ENCODE results near the gene SAMD10.
"Not testable (repeated sequence)": the region's sequence is repeated elsewhere in the genome, so short reads cannot be mapped to it uniquely, and the experiment has no call there.

SAMD10 gene

DNA sequence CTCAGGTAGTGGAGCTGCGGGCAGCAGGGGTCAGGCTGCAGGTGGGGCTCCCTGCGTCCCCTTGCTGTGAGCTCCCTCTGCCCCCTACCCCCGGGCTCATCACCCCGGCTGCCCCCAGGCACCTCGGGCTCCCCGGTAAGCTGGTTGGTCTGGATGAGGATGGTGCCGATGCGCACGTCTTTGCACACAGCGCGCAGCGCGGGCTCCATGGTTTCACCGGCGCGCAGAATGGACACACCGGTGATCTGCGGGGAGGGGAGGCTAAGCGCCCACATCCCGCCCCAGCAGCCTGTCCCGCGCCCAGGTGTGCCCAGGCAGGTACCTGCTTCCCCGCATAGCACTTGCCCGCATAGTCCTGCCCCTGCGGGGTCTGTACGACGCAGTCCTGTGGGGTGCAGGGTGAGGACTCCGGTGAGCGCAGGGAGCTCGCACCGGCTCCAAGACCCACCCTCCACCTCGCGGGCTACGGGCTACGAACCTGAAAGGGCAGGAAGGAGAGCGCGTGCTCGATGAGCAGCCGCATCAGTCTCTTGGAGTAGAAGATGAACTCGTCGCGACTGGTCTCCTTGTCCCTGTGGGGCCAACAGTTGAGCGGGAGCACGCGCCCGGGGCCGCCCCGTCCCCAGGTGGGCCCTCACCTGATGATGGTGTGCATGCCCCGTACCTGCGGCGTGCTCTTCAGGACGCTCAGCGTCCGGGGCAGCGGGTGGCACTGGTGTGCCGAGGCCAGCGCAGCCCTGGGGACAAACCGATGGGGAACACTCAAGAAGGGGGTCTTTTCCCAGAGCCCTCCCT is 38.8 kb downstream of the SAMD10 start:
- DNase-seq (ENCODE audit: low read depth), result no peak

DNA sequence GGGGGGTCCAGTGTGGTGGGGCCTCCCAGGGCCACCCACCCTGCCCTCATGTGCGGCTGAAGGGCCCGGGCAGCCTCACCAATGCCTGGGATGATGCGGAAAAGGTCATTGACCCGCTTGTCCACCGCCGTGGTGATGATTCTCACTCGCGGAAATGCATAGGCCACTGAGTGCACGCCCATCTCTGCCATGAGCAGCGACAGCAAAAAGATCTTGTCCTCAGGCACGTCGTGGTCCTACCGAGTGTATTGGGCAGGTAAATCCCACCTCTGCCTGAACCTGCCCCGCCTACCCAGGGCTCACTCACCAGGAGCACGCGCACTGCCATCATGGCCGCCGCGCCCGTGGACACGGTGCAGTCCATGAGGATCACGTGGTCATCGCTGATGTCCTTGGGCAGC is 39.4 kb downstream of the SAMD10 start:
- DNase-seq (ENCODE audit: low read depth), result no peak

DNA sequence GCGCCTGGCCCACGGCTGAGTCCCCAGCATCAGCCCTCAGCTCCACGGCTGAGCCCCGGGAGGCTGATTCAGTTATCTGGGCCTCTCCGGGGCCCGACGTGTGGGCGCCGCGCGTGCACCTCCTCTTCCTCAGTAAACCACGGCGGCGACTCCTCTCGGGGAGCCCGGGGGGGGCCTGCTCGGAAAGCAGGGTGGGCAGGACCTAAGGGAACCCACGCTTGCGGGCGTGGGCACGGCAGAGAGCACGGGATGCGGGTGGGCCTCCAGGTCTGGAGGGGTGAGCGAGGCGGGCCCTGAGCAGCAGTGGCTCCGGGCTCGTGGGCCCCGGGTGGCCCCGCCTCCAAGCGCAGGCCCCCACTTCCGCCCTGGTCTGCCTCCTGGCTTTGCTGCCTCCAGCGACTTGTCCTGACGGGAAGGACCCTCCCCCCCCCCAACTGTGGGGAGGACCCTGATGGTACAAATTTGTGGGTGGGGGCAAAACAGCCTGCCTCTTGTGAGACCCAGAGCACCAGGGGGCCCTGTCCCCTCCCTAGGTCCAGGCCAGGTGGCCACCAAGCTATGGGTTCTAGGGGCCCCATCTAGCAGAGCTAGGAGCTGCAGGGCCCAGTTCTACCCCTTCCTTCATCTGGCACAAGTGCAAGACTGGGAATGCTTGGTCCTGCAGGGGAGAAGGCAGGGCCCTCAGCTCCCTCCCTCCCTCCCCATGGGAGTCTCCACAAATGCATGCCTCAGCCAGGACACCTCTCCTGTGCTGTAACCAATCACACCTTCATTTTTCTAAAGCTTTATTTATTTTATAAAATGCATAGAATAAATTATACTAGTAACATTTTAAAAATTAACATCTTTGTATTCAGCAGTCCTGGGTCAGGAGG is 40.1 kb downstream of the SAMD10 start:
- no peak for DNase-seq (ENCODE audit: low read depth)

DNA sequence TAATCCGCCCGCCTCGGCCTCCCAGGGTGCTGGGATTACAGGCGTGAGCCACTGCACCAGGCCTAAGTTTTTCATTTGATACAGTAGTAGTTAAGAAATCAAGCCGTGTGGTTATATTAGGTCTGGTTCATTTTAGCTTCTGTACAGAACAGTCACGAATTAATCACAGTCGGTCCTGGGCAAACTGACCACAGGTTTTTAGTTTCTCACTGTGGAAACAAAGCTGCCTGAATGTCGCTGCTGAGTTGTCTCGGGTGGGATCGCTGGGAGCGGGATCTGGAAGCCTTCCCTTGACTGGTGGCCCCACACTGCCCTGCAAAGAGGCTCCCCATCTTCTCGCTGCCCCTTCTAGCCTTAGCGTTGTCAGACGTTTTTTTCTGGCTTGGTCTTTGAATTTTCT is 41.8 kb downstream of the SAMD10 start:
- no peak for DNase-seq (ENCODE audit: low read depth)

DNA sequence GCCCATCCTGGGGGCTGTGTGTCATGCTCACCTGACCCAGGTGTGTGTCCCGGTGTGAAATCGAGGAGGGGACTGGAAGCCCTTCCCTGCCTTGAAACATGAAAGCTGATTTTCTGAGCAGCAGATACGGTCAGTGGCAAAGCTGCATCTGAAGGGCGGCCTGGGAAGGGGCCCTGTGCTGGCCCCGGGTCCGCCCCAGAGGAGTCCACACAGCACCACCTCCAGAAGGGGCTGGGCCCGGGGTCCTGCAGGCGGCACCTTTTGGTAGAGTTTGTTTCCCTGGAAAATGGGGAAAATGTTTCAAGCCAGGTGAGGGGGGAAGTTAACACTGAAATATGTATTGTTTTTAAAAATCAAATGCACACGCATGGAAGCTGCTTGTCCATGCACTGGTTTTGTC is 44.0 kb downstream of the SAMD10 start:
- DNase-seq (ENCODE audit: low read depth), result no peak

DNA sequence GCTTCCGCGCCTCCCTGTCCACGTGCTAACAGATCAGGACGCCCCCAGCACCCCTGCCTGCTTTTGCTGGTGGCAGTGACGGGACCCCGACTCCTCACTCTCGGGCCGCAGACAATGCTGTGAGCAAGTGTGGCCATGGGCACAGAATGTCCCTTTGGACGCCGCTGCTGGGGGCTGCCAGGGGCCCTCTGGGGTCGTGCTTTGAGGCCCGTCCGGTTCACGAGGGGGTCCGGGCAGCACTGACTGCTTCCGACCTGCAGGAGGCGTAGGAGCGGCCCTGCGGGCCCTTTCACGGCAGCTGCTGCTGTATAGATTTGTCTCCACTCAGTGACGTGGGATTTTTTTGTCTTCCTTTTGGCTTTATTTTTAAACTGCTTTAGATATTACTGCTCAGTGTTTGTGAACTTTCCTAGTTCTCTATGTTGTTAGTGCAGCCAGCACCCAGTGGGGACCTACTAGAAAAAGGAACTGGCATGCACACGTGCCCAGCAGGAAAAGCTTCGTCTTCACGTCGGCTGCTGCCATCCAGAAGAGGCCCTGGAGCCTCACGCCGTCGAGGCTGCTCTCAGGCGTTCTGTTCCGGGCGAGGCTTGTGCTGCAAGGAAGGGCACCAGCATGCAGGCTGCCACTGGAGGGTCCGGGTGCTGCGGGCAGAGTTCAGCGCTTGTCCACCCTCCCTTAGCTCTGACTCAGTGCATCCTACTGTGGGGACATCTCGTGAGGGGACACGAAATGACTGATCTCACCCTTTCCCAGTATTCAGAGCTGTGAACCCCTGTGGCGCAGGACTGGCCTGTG is 45.0 kb downstream of the SAMD10 start:
- DNase-seq (ENCODE audit: low read depth), result no peak

DNA sequence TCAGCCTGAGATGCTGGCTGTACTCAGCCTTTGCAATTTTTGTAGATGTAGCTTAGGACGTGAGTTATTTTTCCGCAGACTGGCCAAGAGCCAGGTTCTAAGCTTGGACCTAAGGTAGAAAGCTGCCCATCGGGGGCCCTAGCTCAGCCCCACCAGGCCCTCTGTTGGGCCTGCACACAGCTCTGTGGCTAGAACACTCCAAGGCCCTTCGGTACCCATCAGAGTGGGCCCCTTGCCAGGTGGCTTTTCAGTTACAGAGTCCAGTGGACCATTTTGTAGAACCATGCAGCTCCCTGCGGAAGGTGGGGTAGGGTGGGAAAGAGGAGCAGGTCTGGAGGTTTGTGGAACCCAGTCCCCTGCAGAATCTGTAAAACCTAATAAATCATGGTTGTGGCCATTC is 45.8 kb downstream of the SAMD10 start:
- DNase-seq (ENCODE audit: low read depth), result no peak

DNA sequence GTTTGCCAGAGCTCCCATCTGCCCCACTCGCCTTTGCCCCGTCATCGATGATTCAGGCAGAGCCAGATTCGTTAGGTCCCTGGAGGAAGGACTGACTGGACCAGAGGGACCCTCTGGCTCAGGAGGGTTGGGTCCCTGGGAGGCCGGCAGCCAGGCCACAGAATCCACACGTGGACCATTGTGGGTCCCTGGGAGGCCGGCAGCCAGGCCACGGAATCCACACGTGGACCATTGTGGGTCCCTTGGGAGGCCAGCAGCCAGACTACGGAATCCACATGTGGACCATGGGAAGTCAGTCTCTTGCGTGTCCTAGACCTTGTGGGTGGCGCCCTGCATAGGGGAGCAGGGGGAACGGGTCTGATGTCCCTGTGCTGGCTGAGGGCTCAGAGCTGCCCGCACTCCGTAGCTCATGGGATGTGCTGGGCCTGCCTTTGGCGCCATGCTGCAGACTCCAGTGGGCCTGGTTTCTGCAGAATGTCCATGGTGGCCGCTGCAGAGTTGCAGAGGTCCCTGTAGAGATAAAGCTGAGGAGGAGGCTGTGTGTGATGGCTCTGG is 46.8 kb downstream of the SAMD10 start:
- no peak for DNase-seq (ENCODE audit: low read depth)

DNA sequence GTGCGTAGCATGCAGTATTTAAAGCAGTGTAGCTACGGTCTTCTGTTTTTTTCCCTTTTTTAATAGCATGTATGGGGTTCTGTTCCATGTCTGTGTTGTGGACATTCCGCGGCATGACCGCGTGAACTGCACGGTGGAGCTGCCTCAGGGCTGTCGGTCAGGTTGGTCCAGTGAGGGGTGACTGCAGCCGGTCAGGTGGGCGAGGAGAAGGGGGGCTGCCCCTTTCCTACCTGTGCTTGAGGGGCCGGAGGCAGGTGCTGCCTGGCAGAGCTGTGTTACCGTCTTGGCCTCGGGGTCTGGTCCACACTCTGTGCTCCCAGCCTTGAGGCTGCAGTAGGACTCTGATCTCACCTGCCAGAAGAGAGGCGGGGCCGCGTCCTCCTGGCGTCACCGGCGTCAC is 47.7 kb downstream of the SAMD10 start:
- DNase-seq (ENCODE audit: low read depth), result no peak

DNA sequence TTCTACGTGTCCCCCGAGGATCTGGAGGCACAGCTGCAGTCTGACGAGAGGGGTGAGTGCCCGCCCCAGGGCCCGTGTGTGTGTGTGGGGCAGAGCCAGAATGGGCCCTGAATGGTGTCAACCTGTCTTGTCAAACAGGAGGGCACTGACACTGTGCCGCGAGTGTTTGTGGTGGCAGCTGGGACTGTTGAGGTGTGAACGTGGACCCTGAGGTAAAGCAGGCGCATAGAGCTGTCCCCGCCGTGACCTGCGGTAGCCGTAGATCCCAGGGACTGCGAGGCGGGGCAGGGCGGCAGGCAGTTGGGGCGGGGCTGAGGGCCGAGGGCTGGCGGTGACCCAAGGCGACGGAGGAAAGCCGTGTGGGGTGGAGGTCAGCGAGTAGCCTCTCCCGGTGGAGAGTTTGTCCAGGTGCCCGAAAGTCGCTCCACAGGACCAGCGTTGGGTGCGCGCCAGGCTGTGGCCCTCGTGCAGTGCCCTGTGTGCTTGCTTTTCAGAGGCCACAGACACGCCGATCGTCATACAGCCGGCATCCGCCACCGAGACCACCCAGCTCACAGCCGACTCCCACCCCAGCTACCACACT is 48.4 kb downstream of the SAMD10 start:
- DNase-seq (ENCODE audit: low read depth), result no peak

DNA sequence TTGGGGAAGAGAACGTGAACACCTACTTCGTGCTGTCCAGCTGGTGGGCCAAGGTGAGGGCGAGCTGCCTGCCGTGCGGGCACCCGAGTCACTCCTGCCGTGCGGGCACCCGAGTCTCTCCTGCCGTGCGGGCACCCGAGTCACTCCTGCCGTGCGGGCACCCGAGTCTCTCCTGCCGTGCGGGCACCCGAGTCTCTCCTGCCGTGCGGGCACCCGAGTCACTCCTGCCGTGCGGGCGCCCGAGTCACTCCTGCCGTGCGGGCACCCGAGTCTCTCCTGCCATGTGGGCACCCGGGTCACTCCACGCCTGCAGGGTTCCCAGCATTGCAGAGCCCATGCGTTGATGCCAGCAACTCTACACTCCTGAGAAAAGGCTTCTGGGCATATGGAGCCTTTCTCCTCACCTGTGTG is 50.0 kb downstream of the SAMD10 start:
- DNase-seq (ENCODE audit: low read depth), result not testable (repeated sequence)

DNA sequence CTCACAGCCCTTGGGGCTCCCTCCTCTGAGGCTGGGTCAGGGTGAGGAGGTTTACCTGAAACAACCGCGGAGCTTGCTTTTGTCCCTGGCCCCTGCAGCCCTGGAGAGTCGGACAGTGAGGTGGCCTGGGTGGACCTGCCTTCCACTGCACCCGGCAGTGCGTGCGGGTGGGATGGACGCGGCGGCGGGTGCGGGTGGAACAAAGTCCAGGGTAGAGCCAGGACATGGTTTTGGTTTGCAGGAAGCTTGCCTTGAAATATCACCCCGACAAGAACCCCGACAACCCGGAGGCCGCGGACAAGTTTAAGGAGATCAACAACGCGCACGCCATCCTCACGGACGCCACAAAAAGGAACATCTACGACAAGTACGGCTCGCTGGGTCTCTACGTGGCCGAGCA is 50.4 kb downstream of the SAMD10 start:
- no peak for DNase-seq (ENCODE audit: low read depth)

DNA sequence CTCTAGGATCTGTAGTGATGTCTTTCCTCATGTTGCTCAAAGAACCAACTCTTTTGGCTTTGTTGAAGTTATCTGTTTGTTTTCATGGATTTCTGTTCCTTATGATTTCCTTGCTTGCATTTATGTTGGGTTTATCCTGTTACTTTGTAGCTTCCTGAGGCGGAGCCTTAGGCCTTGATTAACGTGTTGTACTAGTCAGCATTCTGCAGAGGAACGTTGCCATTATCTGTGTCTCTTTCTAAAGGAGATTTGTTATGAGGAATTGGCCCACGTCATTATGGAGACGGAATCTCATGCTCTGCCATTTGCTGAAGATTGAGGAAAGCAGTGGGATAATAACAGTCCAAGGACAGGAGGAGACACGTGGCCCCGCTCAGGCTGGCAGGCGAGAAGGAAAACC is 53.1 kb downstream of the SAMD10 start:
- no peak for DNase-seq (ENCODE audit: low read depth)

DNA sequence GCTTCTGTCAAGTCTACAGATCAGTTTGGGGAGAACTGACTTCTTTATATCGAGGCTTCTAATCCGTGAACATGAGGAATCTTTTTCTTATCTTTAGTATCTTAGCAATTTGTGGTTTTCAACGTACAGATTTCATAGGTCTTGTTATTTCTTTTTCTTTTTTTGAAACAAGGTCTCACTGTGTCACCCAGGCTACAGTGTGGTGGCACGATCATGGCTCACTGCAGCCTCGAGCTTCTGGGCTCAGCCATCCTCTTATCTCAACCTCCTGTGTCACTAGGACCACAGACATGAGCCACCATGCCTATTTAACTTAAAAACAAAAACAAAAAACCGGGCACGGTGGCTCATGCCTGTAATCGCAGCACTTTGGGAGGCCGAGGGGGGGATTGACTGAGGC is 55.2 kb downstream of the SAMD10 start:
- DNase-seq (ENCODE audit: low read depth), result no peak
